Loucy (cell line): ENCODE measurements around the gene KCNMA1.

Experiments used
- EZH2phosphoT487 ChIP-seq: fragments of 200-600 bp; IDR thresholded peaks from 2 replicates; pipeline ENCODE4 v1.6.1; 2018; ENCODE audit warnings: antibody characterized with exemption, mild to moderate bottlenecking, moderate library complexity, borderline replicate concordance
- TF ChIP-seq, protein P1 (sequence below): fragments of 200-600 bp; sonication (generic); conservative IDR thresholded peaks from 2 replicates; pipeline ENCODE4 v1.5.1; 2014; ENCODE audit warnings: mild to moderate bottlenecking, antibody characterized with exemption, low read length

DNA sequence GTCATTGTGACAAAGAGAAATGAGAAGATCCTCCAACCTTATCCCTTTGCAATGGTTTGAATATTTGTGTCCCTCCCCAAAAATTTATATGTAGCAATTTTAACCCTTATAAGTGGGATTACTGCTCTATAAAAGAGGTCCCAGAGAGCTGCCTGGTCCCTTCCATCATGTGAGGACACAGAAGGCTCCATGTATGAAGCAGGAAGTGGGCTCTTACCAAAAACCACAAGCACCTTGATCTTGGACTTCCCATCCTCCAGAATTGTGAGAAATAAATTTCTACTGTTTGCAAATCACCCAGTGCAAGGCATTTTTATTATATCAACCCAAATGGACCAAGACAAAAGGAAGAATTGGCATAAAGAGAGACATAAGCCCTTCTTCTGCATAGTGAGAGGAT is 95.7 kb downstream of the KCNMA1 start:
- TF ChIP-seq, protein P1, sequence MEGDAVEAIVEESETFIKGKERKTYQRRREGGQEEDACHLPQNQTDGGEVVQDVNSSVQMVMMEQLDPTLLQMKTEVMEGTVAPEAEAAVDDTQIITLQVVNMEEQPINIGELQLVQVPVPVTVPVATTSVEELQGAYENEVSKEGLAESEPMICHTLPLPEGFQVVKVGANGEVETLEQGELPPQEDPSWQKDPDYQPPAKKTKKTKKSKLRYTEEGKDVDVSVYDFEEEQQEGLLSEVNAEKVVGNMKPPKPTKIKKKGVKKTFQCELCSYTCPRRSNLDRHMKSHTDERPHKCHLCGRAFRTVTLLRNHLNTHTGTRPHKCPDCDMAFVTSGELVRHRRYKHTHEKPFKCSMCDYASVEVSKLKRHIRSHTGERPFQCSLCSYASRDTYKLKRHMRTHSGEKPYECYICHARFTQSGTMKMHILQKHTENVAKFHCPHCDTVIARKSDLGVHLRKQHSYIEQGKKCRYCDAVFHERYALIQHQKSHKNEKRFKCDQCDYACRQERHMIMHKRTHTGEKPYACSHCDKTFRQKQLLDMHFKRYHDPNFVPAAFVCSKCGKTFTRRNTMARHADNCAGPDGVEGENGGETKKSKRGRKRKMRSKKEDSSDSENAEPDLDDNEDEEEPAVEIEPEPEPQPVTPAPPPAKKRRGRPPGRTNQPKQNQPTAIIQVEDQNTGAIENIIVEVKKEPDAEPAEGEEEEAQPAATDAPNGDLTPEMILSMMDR = no peak
- no peak for TF ChIP-seq EZH2phosphoT487
